Lower lobe of right lung (tissue), 2 donors: ENCODE results near the gene MEX3D. TPM values are rescaled to one million over a fixed set of nuclear protein-coding genes. Genes with fewer than 3 reads are reported as not detected.

Experiments
- ATAC-seq, 2 donors: fragments of 200-7000 bp; cut with Tn5 transposase; one replicate each; pipeline ENCODE4 v1.9.1; 2020 to 2022; ENCODE audit warnings: mild to moderate bottlenecking in 2 of 2, moderate library complexity in 2 of 2
- DNase-seq: peaks from one replicate; pipeline ENCODE4 v3.0.0-alpha.2; 2020
- H3K27ac ChIP-seq: fragments of 200-600 bp; one replicate; pipeline ENCODE4 v1.8.0; 2022
- H3K27me3 ChIP-seq: fragments of 200-600 bp; one replicate; pipeline ENCODE4 v1.8.0; 2022; ENCODE audit warnings: low read depth
- H3K36me3 ChIP-seq: fragments of 200-600 bp; one replicate; pipeline ENCODE4 v1.8.0; 2022; ENCODE audit warnings: mild to moderate bottlenecking
- H3K4me1 ChIP-seq: fragments of 200-600 bp; one replicate; pipeline ENCODE4 v1.8.0; 2022
- H3K4me3 ChIP-seq: fragments of 200-600 bp; one replicate; pipeline ENCODE4 v1.8.0; 2022; ENCODE audit warnings: mild to moderate bottlenecking
- H3K9me3 ChIP-seq: fragments of 200-600 bp; one replicate; pipeline ENCODE4 v1.8.0; 2022
- CTCF ChIP-seq: fragments of 200-600 bp; IDR thresholded peaks from one replicate; pipeline ENCODE4 v1.8.0; 2022; ENCODE audit warnings: antibody characterized with exemption, mild to moderate bottlenecking
- intact Hi-C: fragments of 100-400 bp; cut with DNase I; formaldehyde crosslinking; loops from one replicate; pipeline ENCODE4 v1.11.0; 2022
- total RNA-seq: library from RNA; stranded (reverse); fragmentation: NEBNext Ultra II Directional; extraction: Animal tissue kit (Norgen Biotek cat#: 25700); gene quantifications from one replicate; pipeline ENCODE4 v1.2.1, GENCODE V29; 2021
- donor health status: DM: no; HTN: yes; CAD: no; lungs with severe emphysema.

The MEX3D gene
- total RNA-seq, 1 donor from 2014 or later, result 18.5 TPM

- Histone ChIP-seq H3K4me1 (no peaks in the 10 kb centered on the region), H3K9me3 (no peaks in the 10 kb centered on the region), H3K27ac (no peak overlapping the region), H3K27me3 (peaks cover 46% of the 10 kb centered on the region), H3K36me3 (no peaks in the 10 kb centered on the region), H3K4me3 (no peak overlapping the region)
- DNase-seq (no peak), ATAC-seq (no peak)
- intact Hi-C loops, result no loop called here
- TF ChIP-seq CTCF, result no peak
Observed at GRCh38 chr19:1529430-1529816, 38.7 kb downstream of the MEX3D start.

GRCh38 chr19:1528596-1529429 is 39.3 kb downstream of the MEX3D start:
- intact Hi-C loops, result no loop called here
- DNase-seq (no peak), ATAC-seq (peak in 1 of 2 donors; percentile 5)
- Histone ChIP-seq H3K27ac (no peak overlapping the region), H3K27me3 (peaks cover 52% of the 10 kb centered on the region), H3K4me1 (no peaks in the 10 kb centered on the region), H3K9me3 (no peaks in the 10 kb centered on the region), H3K36me3 (no peaks in the 10 kb centered on the region), H3K4me3 (no peak overlapping the region)
- TF ChIP-seq CTCF, result no peak

- H3K36me3 ChIP-seq, result no peaks in the 10 kb centered on the region
- peaks cover 63% of the 10 kb centered on the region for H3K27me3 ChIP-seq
- H3K9me3 ChIP-seq, result no peaks in the 10 kb centered on the region
- intact Hi-C loops, result no loop called here
- no peaks in the 10 kb centered on the region for H3K4me1 ChIP-seq
- ATAC-seq, result no peak
- no peak overlapping the region for H3K4me3 ChIP-seq
- no peak overlapping the region for H3K27ac ChIP-seq
- no peak for DNase-seq
- TF ChIP-seq CTCF, result no peak
Observed at GRCh38 chr19:1527650-1528309, 40.3 kb downstream of the MEX3D start.

- H3K27ac ChIP-seq, result no peak overlapping the region
- TF ChIP-seq CTCF, result no peak
- no peaks in the 10 kb centered on the region for H3K9me3 ChIP-seq
- H3K4me3 ChIP-seq, result no peak overlapping the region
- DNase-seq (no peak), ATAC-seq (no peak)
- intact Hi-C loops, result no loop called here
- H3K27me3 ChIP-seq, result peaks cover 66% of the 10 kb centered on the region
- H3K36me3 ChIP-seq, result no peaks in the 10 kb centered on the region
- H3K4me1 ChIP-seq, result no peaks in the 10 kb centered on the region
Observed at GRCh38 chr19:1526979-1527649, 41.0 kb downstream of the MEX3D start.

- Histone ChIP-seq H3K36me3 (no peaks in the 10 kb centered on the region), H3K27me3 (peaks cover 69% of the 10 kb centered on the region), H3K27ac (no peak overlapping the region), H3K4me3 (no peak overlapping the region), H3K9me3 (no peaks in the 10 kb centered on the region), H3K4me1 (no peaks in the 10 kb centered on the region)
- no peak for ATAC-seq
- no peak for DNase-seq
- TF ChIP-seq CTCF, result no peak
- intact Hi-C loops, result no loop called here
Observed at GRCh38 chr19:1526066-1526778, 41.9 kb downstream of the MEX3D start.
